Activated CD4-positive, alpha-beta T cell treated with anti-CD3 and anti-CD28 coated beads, Interleukin-2, Interleukin-6, amounts not matched to agents 100 ng/mL and 50 ng/mL, durations not matched to agents 16 hours and 8 hours (primary cell): ENCODE results near the gene LCN15.
"Not testable (repeated sequence)": the region's sequence is repeated elsewhere in the genome, so short reads cannot be mapped to it uniquely, and the experiment has no call there.

Experiments used
- DNase-seq: peaks from one replicate; pipeline ENCODE4 v3.0.0-alpha.2; 2020

The LCN15 gene

DNA sequence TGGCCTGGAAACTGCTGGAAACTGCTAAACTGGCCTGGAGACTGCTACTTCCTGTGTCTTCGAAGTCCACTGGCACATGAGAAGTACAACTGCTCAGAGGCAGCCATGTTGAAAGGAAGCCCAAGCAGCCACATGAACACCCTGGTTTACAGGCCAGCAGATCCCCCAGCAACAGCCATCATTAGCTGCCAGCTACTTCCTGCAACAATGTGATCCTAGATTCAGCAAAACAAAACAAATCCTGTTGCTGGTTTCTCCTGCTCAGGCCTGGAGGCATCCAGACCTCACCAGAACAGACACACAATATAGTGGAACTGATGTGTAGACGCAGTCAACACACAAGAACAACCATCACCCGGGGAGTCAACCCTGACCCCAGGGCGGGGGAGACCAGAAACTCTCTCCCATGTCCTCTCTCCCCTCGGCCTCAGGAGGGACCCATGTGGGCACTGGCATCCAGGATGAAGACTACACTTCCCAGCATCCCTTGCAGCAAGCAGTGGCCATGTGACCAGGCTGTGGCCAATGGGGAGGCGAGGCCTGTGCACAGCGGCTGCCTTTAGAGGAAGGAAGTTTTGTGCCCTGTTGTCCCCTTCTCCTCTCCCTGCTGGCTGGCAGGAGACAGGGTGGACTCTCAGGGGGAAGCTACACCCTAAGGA, 9.2 kb upstream of the LCN15 start:
- DNase-seq = peak; percentile 47

DNA sequence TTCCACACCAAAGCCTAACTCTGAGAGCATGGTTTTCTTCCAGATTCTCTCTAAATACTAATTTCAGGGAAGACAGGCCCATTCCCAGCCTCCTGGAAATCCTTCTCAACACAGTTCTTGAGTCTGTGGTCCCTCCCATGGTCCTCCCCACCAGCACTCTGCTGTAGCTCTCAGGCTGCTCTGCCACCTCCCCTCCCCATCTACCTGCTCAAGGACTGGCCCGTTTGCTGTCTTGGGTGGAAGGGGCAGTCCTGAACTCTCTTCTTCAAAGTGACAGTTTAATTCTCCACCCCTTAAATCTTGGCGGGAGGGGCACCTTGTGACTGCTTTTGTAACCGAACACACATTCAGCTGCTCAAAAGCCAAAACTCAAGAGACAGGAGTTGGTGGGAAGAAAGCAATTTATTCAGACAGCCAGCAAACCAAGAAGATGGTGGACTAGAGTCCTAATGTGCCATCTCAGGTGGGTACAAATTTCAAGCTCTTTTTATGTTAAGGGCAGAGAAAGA, 7.6 kb upstream of the LCN15 start:
- DNase-seq = no peak

- peak; percentile 66 for DNase-seq
These were observed 5.4 kb upstream of the LCN15 start for GRCh38 chr9:136769710-136770191.

GRCh38 chr9:136766410-136767120, 2.2 kb upstream of the LCN15 start:
- DNase-seq = peak; percentile 55

GRCh38 chr9:136765745-136766409, 1.6 kb upstream of the LCN15 start:
- DNase-seq = not testable (repeated sequence)

DNA sequence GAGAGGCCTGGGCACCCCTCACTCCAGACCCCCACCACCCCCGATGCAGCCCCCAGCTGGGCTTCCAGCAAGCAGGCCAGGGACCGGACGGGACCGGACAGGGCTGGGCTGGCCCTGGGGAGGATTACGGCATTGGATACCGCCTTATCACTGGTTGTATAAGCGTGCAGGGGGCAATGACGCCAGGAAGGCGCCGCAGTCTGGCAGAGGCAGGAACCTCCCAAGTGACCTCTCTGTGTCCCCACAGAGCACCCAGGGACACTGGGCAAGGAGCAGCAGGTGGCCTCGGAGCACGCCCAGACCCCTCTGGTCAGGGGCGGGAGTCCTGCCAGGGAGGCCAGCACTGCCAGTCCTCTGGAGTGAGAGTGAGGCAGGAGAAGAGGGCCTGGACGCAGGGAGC, 723 bp upstream of the LCN15 start:
- DNase-seq = no peak

GRCh38 chr9:136763649-136764035, 676 bp downstream of the LCN15 start:
- DNase-seq = no peak

DNA sequence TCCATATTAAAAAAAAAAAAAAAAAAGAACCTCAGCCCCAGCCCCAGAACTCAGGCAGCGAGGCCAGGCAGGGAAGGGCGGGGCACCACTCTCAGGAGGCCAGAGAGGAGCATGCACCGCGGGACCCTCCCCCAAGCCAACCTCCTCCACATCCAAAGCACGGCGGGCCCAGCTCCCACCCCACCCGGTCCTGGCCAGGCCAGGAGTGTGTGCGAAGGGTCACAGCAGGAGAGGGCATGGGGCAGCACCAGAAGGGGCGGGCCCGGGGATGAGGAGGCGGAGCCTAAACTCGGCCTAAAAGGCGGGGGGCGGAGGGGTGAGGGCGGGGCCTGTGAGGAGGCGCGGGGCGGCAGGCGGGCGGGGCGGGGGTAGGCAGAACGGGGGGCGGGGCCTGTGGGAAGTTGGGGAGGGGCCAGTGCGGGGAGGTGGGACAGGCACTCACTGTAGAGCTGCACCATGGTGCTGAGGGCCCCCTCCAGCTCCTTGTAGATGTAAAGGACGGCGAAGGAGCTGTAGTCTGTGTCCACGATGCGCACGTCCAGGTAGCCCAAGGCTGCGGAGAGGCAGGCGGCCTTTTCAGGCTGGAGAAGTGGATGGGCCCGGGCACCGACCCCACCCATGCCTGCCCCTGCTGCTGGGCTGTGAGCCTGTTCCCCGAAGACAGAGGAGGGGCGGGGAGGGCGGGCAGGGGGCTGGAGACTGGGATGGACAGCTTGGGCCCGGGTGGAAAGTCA, 1.2 kb downstream of the LCN15 start:
- peak; percentile 70 for DNase-seq

- DNase-seq = no peak
These were observed 2.1 kb downstream of the LCN15 start for GRCh38 chr9:136762221-136762691.

GRCh38 chr9:136761545-136761981, 2.8 kb downstream of the LCN15 start:
- no peak for DNase-seq

- peak; percentile 52 for DNase-seq
These were observed 3.3 kb downstream of the LCN15 start for GRCh38 chr9:136760834-136761544.

DNA sequence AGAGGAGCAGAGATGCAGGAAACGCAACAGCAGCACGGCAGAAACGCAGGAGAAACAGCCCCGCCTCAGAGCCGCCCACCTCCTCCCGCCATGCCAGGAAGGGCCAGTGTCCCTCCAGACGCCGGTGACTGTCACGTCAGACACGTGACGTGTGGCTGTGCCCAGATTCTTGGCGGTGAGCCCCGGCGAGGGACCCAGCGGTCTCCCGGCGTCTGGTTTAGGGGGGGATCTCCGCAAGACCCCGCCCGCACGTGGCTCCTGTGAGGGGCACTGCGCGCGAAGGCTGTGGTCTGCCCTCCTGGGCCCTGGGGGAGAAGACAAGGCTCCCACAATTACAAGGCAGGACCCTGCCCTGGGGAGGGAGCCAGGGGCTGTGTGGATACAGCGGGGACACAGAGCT, 3.9 kb downstream of the LCN15 start:
- no peak for DNase-seq

DNA sequence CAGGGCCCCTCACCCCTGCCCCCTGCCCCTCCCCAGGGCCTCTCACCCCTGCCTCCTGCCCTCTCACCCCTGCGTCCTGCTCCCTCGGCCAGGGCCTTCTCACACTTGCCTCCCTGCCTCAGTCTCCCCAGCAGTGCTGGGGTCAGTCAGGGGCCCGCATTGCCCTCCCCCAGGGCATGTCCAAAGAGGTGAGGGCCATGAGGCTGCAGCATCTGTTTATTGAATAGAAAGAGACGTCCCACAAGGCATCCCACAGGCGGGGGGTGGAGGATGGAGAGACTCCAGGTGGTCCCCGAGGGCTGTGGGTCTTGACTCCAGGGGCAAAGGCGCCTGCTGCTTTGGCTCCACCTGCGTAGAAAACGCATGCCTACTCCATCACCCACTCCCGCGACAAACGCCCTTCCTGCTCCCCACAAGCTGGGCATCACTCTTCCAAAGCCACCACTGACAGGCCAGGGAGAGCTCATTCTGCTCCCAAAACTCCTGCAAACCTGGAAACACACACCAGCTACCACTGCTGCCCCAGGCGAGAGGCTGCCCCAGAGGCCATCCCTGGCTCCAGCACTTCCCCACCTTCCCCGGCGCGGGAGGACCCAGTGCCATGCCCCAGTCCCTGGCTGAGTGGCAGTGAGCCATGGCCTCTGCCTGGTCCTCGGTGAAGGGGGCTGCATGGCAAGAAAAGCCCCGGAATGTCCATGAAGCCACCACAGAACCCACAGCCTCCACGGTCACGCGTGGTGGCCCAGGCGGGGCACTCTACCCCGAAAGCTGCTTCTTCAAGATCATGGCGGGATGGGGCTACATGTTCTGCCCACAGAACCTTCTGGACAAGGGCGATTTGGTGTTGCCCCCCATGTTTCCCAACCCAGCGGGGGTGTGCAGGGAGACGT, 4.6 kb downstream of the LCN15 start:
- DNase-seq = no peak

- DNase-seq = no peak
These were observed 5.3 kb downstream of the LCN15 start for GRCh38 chr9:136759001-136759400.

GRCh38 chr9:136757751-136758140, 6.6 kb downstream of the LCN15 start:
- DNase-seq = no peak

- DNase-seq = no peak
These were observed 7.0 kb downstream of the LCN15 start for GRCh38 chr9:136757328-136757727.

DNA sequence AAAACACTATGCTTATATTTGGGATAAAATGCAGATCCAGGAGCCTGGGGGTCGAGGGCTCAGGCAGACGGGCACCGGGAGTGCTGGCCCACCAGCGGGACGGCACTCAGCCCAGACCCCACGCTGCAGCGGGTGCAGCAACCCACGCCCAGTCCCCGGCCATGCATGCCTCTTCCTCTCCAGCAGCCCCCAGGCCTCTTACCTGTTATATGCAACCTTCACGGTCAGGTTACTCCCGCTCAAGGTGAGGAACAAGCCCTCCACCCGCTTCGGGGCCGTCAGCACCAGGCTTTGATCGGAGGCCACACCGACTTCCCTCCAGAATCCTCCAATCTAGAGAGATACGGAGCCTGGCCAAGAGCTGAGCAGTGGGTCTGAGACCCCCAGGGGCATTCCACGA, 7.5 kb downstream of the LCN15 start:
- no peak for DNase-seq

- no peak for DNase-seq
These were observed 8.2 kb downstream of the LCN15 start for GRCh38 chr9:136756134-136756438.

DNA sequence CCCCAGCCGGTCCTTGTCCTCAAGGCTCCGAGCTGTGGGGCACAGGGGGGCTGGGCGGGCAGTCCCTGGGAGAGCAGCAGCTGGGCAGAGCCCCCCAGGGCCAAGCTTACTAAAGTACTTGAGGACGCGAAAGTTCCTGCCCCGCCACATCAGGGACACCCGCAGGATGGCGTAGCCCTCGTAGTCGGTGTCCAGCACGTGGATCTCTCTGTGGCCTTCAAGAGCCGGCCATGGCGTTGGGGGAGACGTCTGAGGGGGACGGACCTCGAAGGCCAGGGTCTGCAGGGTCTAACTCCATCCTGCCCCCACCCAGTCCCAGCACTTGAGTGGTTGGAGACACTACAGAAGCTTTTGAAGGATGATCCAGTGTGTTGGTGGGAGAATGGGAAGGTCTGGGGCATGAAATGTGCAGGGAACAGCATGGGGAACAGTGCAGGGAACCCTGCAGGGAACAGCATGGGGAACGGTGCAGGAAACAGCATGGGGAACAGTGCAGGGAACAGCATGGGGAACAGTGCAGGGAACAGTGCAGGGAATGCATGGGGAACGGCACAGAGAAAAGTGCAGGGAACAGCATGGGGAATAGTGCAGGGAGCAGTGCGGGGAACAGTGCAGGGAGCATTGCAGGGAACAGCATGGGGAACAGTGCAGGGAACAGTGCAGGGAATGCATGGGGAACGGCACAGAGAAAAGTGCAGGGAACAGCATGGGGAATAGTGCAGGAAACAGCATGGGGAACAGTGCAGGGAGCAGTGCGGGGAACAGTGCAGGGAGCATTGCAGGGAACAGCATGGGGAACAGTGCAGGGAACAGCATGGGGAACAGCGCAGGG, 8.8 kb downstream of the LCN15 start:
- not testable (repeated sequence) for DNase-seq

DNA sequence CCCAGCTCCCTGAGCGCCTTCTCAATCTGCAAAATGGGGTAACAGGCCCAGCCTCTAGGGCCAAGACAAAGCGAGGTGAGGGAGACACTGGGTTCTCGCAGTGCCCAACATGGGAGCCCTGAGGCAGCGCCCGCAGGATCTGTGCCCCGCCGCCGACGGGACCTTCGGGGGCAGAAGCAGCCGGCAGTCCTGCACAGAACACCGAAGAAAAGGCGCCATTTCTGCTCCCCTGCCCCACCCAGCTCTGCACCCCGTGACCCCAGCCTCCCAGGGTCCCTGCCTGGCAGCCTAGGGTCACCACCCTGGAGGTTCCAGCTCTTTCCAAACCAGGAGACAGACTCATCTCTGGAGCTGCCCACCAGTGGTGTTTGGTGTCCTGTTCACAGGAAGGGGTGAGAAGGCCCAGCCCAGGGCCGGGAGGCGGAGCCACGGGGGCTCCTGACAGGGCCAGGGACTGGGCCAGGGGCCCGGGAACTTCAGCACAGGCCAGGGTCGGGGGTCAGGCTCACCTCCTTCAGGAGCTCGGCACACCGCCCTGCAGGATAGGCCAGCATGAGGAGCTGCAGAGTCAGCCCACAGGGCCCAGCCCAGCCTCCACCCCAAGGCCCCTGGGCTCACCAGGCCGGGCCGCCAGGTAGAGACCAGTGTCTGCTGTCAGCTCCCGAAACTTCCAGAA, 9.6 kb downstream of the LCN15 start:
- DNase-seq = no peak
